Effector CD4-positive, alpha-beta T cell (primary cell): ENCODE data around the gene IP6K2.

Experiments used
- DNase-seq: peaks from one replicate; pipeline ENCODE4 v3.0.0-alpha.2; 2020

The IP6K2 gene

GRCh38 chr3:48688032-48688736, 28.8 kb downstream of the IP6K2 start:
- no peak for DNase-seq

GRCh38 chr3:48687220-48687678, 29.8 kb downstream of the IP6K2 start:
- DNase-seq, result no peak

- DNase-seq, result no peak
Measured at GRCh38 chr3:48686538-48687219, 30.3 kb downstream of the IP6K2 start.

GRCh38 chr3:48685603-48686511, 31.2 kb downstream of the IP6K2 start, which contains the start of gene NCKIPSD:
Gene NCKIPSD (minus strand): TSS chr3:48685915. CDS start chr3:48685807, 108 bp downstream.
- DNase-seq, result peak; percentile 88

GRCh38 chr3:48685293-48685602, 31.8 kb downstream of the IP6K2 start:
- no peak for DNase-seq

- no peak for DNase-seq
Measured at GRCh38 chr3:48684480-48685143, 32.4 kb downstream of the IP6K2 start.

DNA sequence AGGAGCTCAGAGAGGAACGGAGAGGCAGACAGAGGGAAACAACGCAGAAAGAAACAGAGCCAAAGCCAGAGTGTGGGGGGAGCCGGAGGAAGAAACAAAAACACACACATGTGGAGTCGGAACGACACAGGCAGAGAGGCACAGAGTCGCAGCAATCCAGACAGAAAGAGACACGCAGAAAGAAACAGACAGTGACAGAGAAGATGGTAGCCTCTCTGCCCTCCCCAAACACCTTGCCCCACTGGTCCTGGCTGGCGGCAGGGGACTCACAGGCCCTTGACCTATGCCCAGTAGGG, 33.0 kb downstream of the IP6K2 start:
- no peak for DNase-seq

DNA sequence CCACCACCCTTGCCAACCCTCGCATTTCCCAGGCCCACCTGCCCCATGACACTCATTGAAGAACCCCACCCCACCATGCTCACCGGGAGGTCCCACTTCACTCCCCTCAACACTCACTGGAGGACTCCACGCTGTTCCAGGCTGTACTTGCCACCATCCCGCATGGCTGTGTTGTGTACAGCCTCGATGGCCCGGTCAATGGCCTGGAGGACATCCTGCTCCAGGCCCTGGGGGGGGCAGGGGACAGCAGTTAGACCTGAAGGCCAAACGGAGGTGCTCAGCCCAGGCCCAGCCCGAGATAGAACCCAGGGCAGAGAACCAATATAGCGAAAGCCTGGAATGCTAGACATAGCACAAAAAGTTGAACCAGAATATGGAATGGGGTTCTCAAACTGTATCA, 34.2 kb downstream of the IP6K2 start:
- DNase-seq, result no peak

GRCh38 chr3:48681974-48682610, 34.9 kb downstream of the IP6K2 start:
- DNase-seq, result no peak

GRCh38 chr3:48681541-48681880, 35.5 kb downstream of the IP6K2 start:
- no peak for DNase-seq

GRCh38 chr3:48680811-48681540, 36.0 kb downstream of the IP6K2 start:
- DNase-seq, result no peak

- DNase-seq, result no peak
Measured at GRCh38 chr3:48679411-48680391, 37.3 kb downstream of the IP6K2 start.

- no peak for DNase-seq
Measured at GRCh38 chr3:48678566-48679380, 38.2 kb downstream of the IP6K2 start.

GRCh38 chr3:48678056-48678455, 39.0 kb downstream of the IP6K2 start:
- DNase-seq, result no peak

DNA sequence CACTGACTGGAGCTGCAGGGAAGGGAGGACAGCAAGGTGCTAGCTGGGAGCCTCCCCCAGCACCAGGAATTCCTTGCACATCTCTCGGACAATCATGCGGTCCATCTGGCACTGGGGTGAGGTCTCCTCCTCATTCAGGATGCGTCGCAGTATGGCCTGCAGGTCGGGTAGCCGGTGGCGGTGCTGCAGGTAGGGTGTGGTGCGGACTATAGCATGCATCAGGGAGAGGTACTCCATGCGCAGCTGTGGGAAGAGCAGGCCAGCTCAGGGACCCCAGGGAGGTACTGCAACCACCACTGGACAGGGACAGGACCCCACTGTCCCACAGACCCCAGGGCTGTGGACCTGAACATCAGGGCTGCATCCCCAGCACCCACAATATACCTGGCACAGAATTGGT, 42.5 kb downstream of the IP6K2 start:
- DNase-seq, result no peak

DNA sequence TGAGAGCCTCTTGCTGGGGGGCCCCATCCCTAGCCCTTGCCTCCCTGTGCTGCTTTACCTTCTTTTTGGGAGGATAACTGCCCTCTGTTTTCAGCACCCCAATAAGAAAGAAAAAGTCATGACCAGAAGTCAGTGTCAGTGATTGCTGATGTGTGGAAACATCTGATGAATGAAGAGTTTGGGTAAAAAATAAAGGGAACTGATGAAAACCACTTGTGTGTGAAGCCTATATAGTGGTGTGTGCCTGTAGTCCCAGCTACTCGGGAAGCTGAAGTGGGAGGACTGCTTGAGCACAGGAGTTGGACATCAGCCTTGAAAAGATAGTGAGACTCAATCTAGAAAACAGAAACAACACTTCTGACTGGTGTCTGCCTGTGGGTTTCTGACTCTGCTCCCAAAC, 44.5 kb downstream of the IP6K2 start:
- no peak for DNase-seq

GRCh38 chr3:48664929-48665328, 52.1 kb downstream of the IP6K2 start:
- no peak for DNase-seq

- no peak for DNase-seq
Measured at GRCh38 chr3:48664313-48664644, 52.7 kb downstream of the IP6K2 start.

- peak; percentile 76 for DNase-seq
Measured at GRCh38 chr3:48663489-48664312, 53.3 kb downstream of the IP6K2 start.
